ENCODE data around the gene LHX4. TPM values are rescaled to one million over a fixed set of nuclear protein-coding genes. Genes with fewer than 3 reads are reported as not detected.
A peak's percentile ranks its signal among the peaks of the same experiment; 100 is the strongest.

Gene LHX4
- total and polyA plus RNA-seq, 9 of the 15 experiments (the other 6 are each of a cell fraction or from before 2014, with no cell fraction given): 0.01 to 0.11 (median 0.07) TPM; not detected in 5

GRCh38 chr1:180262628-180263488 lies 32.8 kb downstream of the LHX4 start:
- Histone ChIP-seq H4K20me1 (replicated peaks; ENCODE audit: control insufficient read depth, insufficient read depth, low read length) (no peaks in the 10 kb centered on the region; the same call in 1 of the 2 replicates), H3K27me3 (ENCODE audit: control insufficient read depth in 2 of 2, insufficient read depth in 2 of 2, low read length in 2 of 2) (peaks cover 38 to 63% of the 10 kb centered on the region in 2 experiments), H2AFZ (ENCODE audit: low read depth, low read length) (no peak overlapping the region), H3K36me3 (ENCODE audit: control insufficient read depth, insufficient read depth, low read length) (no peaks in the 10 kb centered on the region), H3K4me2 (ENCODE audit: insufficient read depth, low read length) (no peak overlapping the region), H3K4me1 (replicated peaks in 1 of 2; ENCODE audit: control insufficient read depth in 2 of 2, insufficient read depth in 2 of 2, low read length in 2 of 2) (peaks cover 0 to 35% of the 10 kb centered on the region in 2 experiments; a peak in 2 of 5 replicates), H3K27ac (ENCODE audit: extremely low read depth, low read depth, low read length) (no peak overlapping the region), H3K4me3 (no peak overlapping the region), H3K9me1 (ENCODE audit: control insufficient read depth, insufficient read depth, low read length) (peaks cover 5% of the 10 kb centered on the region), H3K79me2 (ENCODE audit: control insufficient read depth, insufficient read depth, low read length) (no peaks in the 10 kb centered on the region), H3K9ac (ENCODE audit: insufficient read depth in 1 of 2, low read depth in 2 of 2, low read length in 2 of 2) (no peak overlapping the region), H3K9me3 (replicated peaks; ENCODE audit: control insufficient read depth, insufficient read depth, low read depth, low read length) (no peaks in the 10 kb centered on the region)
- CTCF ChIA-PET (ENCODE audit: low intra/inter-chr PET ratio): interaction anchor here (0.8 kb wide), 1 partner anchor 11 kb away, joined by 3 read pairs; no protein-coding TSS in a partner anchor
- in situ Hi-C loops (cut with MboI) (loop anchor here (25.0 kb wide), 1 partner anchor 899 kb away; no protein-coding TSS in a partner anchor), intact Hi-C loops (cut with micrococcal nuclease) (no loop called here)
- ATAC-seq: no peak
- peak; percentile 40 for FAIRE-seq
- POLR2A ChIA-PET: interaction anchor here (3.4 kb wide), 1 partner anchor 10 kb away, joined by 13 read pairs; no protein-coding TSS in a partner anchor
- 10% methylated on average over 12 of the region's 12 CpGs for WGBS (ENCODE audit: insufficient coverage, low coverage, missing lambda C conversion rate)
- TF ChIP-seq TFE3 (CRISPR knock-in tag; IDR thresholded peaks at IDR 0.05): peak; percentile 81
- peak; percentile 58 for TF ChIP-seq NFIC (IDR thresholded peaks at IDR 0.05)
- TF ChIP-seq ZC3H11A (IDR thresholded peaks at IDR 0.05; ENCODE audit: low read depth, low read length): no peak
- peak; percentile 81; the same call in 1 of the 2 replicates for TF ChIP-seq ZNF24 (IDR thresholded peaks at IDR 0.05)
- TF ChIP-seq RBFOX2 (IDR thresholded peaks at IDR 0.05; ENCODE audit: low read depth, low read length): no peak
- no peak for DNase-seq (ENCODE audit: extremely low read depth in 1 of 4, low spot score in 3 of 4)
- no TSS peak for BruUV-seq (replicated peaks)

Data from K562 (cell line).